ENCODE data around the gene TLE7. TPM values are rescaled to one million over a fixed set of nuclear protein-coding genes. Genes with fewer than 3 reads are reported as not detected.

TLE7 gene
- total RNA-seq, 2 experiments from 2014 or later: not detected

DNA sequence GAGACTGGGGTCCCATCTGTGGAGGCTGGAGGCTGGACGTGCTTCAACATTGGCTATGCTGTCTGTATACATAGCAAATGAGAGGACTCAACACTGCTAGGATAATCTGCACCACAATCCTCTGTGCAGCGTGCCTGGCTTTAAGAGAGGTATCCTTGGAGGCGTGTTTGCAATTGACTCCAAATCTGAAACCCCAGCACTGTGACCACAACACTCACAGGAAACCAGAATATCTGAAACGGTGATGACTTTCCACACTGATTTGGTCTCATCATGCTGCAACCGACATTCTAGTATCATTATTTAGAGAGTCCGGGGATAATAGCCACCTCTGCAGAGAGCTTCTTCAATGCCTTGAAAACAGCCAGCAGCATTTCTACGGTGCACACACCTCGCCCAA is 35.1 kb downstream of the TLE7 start:
- CTCF ChIA-PET (ENCODE audit: unreplicated experiment): no interaction called here
- no TSS peak for BruUV-seq (replicated peaks)
- H3K27ac ChIP-seq (ENCODE audit: low read depth, low read length, poor library complexity, severe bottlenecking): no peak overlapping the region
- DNase-seq (ENCODE audit: low spot score): no peak
- TF ChIP-seq, protein P1, sequence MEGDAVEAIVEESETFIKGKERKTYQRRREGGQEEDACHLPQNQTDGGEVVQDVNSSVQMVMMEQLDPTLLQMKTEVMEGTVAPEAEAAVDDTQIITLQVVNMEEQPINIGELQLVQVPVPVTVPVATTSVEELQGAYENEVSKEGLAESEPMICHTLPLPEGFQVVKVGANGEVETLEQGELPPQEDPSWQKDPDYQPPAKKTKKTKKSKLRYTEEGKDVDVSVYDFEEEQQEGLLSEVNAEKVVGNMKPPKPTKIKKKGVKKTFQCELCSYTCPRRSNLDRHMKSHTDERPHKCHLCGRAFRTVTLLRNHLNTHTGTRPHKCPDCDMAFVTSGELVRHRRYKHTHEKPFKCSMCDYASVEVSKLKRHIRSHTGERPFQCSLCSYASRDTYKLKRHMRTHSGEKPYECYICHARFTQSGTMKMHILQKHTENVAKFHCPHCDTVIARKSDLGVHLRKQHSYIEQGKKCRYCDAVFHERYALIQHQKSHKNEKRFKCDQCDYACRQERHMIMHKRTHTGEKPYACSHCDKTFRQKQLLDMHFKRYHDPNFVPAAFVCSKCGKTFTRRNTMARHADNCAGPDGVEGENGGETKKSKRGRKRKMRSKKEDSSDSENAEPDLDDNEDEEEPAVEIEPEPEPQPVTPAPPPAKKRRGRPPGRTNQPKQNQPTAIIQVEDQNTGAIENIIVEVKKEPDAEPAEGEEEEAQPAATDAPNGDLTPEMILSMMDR (conservative IDR thresholded peaks at IDR 0.05; ENCODE audit: low read length): no peak
- TF ChIP-seq EZH2phosphoT487 (IDR thresholded peaks at IDR 0.05; ENCODE audit: borderline replicate concordance, low read depth, low read length): no peak
- no peak overlapping the region for H3K4me2 ChIP-seq (ENCODE audit: low read length)
- intact Hi-C loops (cut with micrococcal nuclease; ENCODE audit: unreplicated experiment): no loop called here
- H3K36me3 ChIP-seq (ENCODE audit: insufficient read depth, low read length): no peaks in the 10 kb centered on the region
- H2AFZ ChIP-seq (ENCODE audit: low read length): no peak overlapping the region
- H3K79me2 ChIP-seq (ENCODE audit: insufficient read depth, low read depth, low read length): no peaks in the 10 kb centered on the region
- H4K20me1 ChIP-seq (ENCODE audit: insufficient read depth, low read length): no peaks in the 10 kb centered on the region
- H3K9me2 ChIP-seq (ENCODE audit: insufficient read depth, low read length): no peaks in the 10 kb centered on the region
- no peak overlapping the region for H3K4me3 ChIP-seq (ENCODE audit: low read depth, low read length, poor library complexity, severe bottlenecking)
- no peaks in the 10 kb centered on the region for H3K4me1 ChIP-seq (ENCODE audit: insufficient read depth, low read length, poor library complexity, severe bottlenecking)
- no peaks in the 10 kb centered on the region for H3K9me3 ChIP-seq (ENCODE audit: low read length)
- POLR2A ChIA-PET: interaction anchor here (1.0 kb wide), 1 partner anchor 208 kb away, joined by 3 read pairs; no protein-coding TSS in a partner anchor

DNA sequence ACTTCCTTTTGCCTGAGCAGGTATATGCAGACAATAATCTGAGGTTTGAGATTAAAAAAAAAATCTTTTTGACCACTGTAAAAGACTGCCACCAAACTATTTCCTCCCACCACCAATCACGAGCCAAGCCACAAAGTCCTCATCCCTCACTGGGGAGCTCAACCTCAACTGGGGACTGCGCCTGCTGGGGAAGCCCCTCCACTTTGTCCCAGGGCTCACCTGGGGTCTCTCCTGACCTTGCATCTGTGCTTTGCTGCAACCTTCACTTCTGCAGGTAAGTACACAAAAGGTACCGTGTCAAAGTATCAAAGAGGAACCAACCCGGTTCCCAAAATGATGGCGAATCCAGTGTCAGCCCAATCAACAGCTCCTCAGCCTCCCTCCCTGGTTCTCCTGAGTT is 35.5 kb downstream of the TLE7 start:
- POLR2A ChIA-PET: interaction anchor here (1.0 kb wide), 1 partner anchor 208 kb away, joined by 3 read pairs; no protein-coding TSS in a partner anchor
- DNase-seq (ENCODE audit: low spot score): no peak
- no peaks in the 10 kb centered on the region for H3K79me2 ChIP-seq (ENCODE audit: insufficient read depth, low read depth, low read length)
- H3K4me1 ChIP-seq (ENCODE audit: insufficient read depth, low read length, poor library complexity, severe bottlenecking): no peaks in the 10 kb centered on the region
- H4K20me1 ChIP-seq (ENCODE audit: insufficient read depth, low read length): no peaks in the 10 kb centered on the region
- CTCF ChIA-PET (ENCODE audit: unreplicated experiment): no interaction called here
- no peaks in the 10 kb centered on the region for H3K36me3 ChIP-seq (ENCODE audit: insufficient read depth, low read length)
- H3K27ac ChIP-seq (ENCODE audit: low read depth, low read length, poor library complexity, severe bottlenecking): no peak overlapping the region
- no peaks in the 10 kb centered on the region for H3K9me3 ChIP-seq (ENCODE audit: low read length)
- no TSS peak for BruUV-seq (replicated peaks)
- H3K9me2 ChIP-seq (ENCODE audit: insufficient read depth, low read length): no peaks in the 10 kb centered on the region
- no peak overlapping the region for H3K4me2 ChIP-seq (ENCODE audit: low read length)
- no peak overlapping the region for H3K4me3 ChIP-seq (ENCODE audit: low read depth, low read length, poor library complexity, severe bottlenecking)
- no peak for TF ChIP-seq EZH2phosphoT487 (IDR thresholded peaks at IDR 0.05; ENCODE audit: borderline replicate concordance, low read depth, low read length)
- TF ChIP-seq, protein P1 (conservative IDR thresholded peaks at IDR 0.05; ENCODE audit: low read length): no peak
- intact Hi-C loops (cut with micrococcal nuclease; ENCODE audit: unreplicated experiment): no loop called here
- H2AFZ ChIP-seq (ENCODE audit: low read length): no peak overlapping the region

DNA sequence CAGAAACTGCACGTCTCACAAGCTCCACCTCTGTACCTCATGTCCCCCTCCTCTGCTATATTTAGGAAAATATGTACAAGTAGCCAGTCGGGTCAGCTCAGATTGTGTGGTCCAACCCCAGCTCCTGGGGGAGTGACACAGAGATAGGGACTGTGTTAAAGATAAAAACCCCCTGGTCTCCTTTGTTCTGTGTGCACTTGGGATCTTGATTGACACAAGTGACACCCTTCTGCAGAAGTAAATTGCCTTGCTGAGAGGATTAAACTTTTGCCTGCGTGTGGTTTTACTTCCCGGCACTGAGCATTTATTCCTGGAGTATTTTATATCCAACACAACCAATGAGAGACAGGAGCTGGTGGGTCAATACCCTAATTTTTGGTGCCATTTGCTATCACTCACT is 37.5 kb downstream of the TLE7 start:
- ChIA-PET CTCF (ENCODE audit: unreplicated experiment) (no interaction called here), POLR2A (no interaction called here)
- no peak for DNase-seq (ENCODE audit: low spot score)
- Histone ChIP-seq H2AFZ (ENCODE audit: low read length) (no peak overlapping the region), H3K27ac (ENCODE audit: low read depth, low read length, poor library complexity, severe bottlenecking) (no peak overlapping the region), H3K4me3 (ENCODE audit: low read depth, low read length, poor library complexity, severe bottlenecking) (no peak overlapping the region), H3K79me2 (ENCODE audit: insufficient read depth, low read depth, low read length) (no peaks in the 10 kb centered on the region), H4K20me1 (ENCODE audit: insufficient read depth, low read length) (no peaks in the 10 kb centered on the region), H3K9me3 (ENCODE audit: low read length) (no peaks in the 10 kb centered on the region), H3K4me1 (ENCODE audit: insufficient read depth, low read length, poor library complexity, severe bottlenecking) (no peaks in the 10 kb centered on the region), H3K4me2 (ENCODE audit: low read length) (no peak overlapping the region), H3K36me3 (ENCODE audit: insufficient read depth, low read length) (no peaks in the 10 kb centered on the region), H3K9me2 (ENCODE audit: insufficient read depth, low read length) (no peaks in the 10 kb centered on the region)
- no TSS peak for BruUV-seq (replicated peaks)
- intact Hi-C loops (cut with micrococcal nuclease; ENCODE audit: unreplicated experiment): no loop called here
- TF ChIP-seq, protein P1 (conservative IDR thresholded peaks at IDR 0.05; ENCODE audit: low read length): no peak

All from OCI-LY7 (cell line).